AG08396 (cell line): Measurements from ENCODE around the gene TAPBPL.
"Not testable (repeated sequence)": the region's sequence is repeated elsewhere in the genome, so short reads cannot be mapped to it uniquely, and the experiment has no call there.

Experiments used
- DNase-seq: peaks from one replicate; pipeline ENCODE4 v3.0.0; 2012; ENCODE audit warnings: low spot score, mixed read lengths

The TAPBPL gene

DNA sequence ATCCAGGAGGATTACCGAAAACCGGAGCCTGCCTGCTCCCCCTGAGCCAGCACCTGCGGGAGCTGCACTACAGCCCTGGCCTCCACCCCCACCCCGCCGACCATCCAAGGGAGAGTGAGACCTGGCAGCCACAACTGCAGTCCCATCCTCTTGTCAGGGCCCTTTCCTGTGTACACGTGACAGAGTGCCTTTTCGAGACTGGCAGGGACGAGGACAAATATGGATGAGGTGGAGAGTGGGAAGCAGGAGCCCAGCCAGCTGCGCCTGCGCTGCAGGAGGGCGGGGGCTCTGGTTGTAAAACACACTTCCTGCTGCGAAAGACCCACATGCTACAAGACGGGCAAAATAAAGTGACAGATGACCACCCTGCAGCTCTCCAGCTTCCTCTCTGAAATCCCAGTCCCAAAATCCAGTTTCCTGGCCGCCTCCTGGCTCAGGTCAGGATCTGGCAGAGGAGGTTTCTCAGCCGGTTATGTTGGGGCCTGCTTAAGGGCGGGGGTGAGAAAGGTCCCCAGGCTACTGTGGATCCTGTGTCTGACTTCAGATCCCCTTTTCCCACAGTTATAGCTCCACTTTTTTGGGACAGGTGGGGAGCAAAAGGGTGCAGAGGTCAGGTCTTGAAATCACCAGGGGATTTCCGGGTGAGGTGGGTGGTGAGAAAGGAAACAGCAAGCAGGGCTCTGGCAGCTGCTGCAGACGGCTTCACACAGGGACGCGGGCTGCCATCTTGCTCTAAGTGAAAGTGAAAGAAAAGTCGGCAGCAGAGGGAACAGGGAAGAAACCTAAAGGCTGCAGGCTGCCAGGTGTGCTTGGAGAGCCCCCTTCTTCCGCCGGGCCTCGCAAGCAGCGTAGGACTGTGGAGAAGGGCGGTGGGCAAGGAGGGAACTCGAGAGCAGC is at the start of gene TAPBPL:
TAPBPL (plus strand) TSS at position 695 of the 897 bp plus-strand sequence. CDS start 207 bp downstream, outside the sequence.
- DNase-seq, result peak; percentile 82

DNA sequence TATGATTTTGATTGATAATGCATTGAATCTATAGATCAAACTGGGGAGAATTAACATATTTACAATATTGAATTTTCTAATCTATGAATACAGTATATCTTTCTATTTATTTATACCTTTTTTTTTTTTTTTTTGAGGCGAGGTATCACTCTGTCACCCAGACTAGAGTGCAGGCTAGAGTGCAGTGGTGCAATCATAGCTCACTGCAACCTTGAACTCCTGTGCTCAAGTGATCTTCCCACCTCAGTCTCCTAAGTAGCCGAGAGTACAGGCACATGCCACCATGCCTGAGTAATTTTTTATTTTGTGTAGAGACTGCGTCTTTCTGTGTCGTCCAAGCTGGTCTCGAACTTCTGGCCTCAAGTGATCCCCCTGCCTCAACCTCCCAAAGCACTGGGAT is 47.5 kb upstream of the TAPBPL start:
- DNase-seq, result no peak

- DNase-seq, result no peak
Measured at GRCh38 chr12:6405963-6406362, 45.9 kb upstream of the TAPBPL start.

GRCh38 chr12:6407236-6407954 is 44.4 kb upstream of the TAPBPL start:
- no peak for DNase-seq

DNA sequence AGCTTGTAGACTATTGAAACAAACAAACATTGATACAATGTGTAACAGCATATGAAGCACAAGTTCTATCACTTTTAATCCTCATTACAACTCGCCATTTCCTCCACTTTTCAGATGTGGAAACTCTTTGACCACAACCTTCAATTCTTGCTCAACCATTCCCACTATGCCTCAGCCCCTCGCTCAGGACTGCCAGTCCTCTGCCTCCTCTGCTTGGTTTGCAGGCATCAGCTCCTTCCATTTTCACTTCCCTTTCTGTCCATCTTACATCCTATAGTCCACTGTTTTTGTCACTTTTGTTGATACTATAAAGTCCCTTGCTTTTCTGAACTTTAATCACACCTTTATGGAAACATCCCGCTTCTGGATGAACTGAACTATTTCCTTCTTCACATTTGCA is 35.2 kb upstream of the TAPBPL start:
- no peak for DNase-seq

GRCh38 chr12:6418796-6419195 is 33.0 kb upstream of the TAPBPL start:
- DNase-seq, result no peak

DNA sequence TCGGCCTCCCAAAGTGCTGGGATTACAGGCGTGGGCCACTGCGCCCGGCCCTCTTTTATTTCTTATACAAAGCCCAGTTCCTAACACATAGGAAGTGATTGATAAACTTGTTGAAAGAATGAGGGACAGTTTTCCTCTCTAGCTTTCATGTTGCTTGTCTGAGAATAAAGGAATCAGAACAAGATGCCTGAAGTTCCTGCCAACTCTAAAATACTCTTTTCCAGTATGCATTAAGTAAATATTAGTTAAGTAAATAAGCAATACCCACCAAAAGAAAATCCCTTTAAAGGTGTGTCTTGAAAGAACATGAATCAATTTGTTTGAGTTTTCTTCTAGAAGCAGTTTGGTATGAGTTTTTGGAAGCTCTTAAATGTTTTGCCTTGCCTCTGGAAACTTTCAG is 31.5 kb upstream of the TAPBPL start:
- DNase-seq, result no peak

DNA sequence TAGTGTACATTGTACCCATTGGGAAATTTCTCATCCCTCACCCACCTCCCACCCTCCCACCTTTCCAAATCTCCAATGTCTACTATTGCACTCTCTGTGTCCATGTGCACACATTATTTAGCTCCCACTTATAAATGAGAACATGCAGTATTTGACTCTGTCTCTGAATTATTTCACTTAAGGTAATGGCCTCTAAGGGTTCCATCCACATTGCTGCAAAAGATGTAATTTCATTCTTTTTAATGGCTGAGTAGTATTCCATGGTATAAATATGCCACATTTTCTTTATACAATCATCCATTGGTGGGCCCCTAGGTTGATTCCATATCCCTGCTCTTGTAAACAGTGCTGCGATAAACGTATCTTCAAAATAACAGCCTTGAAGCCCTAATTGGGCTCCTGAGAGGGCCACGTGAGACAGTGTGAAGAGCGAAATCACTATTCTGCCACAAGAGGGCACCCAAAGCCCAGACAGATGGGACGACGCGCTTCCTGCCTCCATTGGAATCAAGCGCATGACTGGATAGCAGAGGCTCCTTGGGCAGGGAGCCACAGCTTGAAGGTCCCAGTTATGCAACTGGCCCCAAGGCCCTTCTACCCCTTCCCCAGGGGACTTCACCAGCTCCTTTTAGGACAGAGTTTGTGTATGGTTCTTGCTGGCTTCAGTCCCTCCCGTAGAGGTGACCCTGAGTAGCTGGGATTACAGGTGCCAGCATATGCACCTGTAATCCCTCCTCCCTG is 28.4 kb upstream of the TAPBPL start:
- DNase-seq, result peak; percentile 88

- no peak for DNase-seq
Measured at GRCh38 chr12:6424008-6424347, 27.9 kb upstream of the TAPBPL start.

- DNase-seq, result no peak
Measured at GRCh38 chr12:6424866-6425265, 27.0 kb upstream of the TAPBPL start.

DNA sequence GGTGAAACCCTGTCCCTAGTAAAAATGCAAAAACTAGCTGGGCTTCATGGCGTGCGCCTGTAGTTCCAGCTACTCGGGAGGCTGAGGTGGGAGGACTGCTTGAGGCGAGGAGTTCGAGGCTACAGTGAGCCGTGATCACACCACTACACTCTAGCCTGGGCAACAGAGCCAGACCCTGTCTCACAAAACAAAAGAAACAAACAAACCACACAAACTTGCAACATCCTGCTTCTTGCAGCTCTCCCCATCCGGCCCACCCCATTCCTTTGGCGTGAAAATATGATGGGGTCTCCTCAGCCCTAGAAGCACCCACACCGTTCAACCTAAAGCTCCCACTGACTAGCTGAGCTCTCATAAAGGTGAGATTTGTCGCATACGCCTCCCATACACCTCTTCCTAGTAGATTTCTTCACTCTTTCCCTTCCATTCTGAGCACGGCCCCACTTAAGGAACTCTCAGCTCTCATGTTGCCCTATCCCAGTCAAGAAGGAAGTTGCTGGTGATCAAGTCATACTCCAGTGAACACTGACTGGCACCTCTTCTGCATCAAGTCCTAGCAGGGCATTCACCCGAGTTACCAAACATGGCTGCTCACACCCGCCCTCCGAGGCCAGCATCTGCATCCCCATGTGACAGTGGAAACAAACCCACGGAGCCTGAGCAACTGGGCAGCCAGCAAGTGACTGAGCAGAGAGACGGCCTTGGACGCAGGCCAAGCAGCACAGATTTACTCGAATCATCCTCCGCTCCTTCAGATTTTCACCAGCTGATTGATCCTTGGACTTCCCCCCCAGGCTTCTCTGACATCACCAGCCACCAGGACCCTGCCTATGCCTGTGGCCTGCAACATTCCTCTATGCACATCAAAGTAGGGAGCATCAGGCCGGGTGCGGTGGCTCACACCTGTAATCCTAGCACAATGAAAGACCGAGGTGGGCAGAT is 26.0 kb upstream of the TAPBPL start:
- no peak for DNase-seq

DNA sequence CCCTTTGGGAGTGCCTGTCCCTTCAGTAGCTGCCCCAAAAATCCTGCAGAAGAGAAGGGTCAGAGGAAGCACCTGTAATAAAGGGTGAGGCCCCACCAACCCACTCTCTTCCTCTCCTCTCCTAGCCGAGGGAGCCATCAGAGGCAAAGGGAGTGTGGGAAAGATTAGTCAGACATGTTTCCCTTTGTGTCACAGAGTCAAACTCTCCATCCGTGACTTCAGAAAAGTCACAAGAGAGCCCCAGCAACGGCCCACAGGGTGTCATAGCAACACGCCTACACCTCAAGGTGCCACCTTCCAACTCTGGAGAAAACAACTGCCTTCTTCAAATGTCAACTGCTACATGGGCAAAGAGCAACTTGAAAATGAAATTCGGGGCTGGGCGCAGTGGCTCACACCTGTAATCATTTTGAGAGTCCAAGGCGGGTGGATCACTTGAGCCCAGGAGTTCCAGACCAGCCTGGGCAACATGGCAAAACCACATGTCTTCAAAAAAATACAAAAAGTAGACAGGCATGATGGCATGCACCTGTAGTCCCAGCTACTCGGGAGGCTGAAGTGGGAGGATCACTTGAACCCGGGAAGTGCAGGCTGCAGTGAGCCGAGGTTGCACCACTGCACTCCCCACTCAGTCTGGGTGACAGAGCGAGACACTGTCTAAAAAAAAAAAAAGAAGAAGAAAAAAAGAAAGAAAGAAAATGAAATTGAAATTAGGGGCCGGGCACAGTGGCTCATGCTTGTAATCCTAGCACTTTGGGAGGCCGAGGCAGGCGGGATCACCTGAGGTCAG is 24.8 kb upstream of the TAPBPL start:
- no peak for DNase-seq

DNA sequence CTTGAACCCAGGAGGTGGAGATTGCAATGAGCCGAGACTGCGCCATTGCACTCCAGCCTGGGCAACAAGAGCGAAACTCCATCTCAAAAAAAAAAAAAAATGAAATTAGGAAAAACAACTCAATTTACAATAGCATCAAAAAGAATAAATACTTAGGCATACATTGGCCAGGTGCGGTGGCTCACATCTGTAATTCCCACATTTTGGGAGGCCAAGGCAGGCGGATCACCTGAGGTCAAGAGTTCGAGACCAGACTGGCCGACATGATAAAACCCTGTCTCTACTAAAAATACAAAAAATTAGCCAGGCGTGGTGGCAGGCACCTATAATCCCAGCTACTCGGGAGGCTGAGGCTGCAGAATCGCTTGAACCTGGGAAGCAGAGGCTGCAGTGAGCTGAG is 24.0 kb upstream of the TAPBPL start:
- not testable (repeated sequence) for DNase-seq

- DNase-seq, result no peak
Measured at GRCh38 chr12:6428326-6428725, 23.5 kb upstream of the TAPBPL start.

DNA sequence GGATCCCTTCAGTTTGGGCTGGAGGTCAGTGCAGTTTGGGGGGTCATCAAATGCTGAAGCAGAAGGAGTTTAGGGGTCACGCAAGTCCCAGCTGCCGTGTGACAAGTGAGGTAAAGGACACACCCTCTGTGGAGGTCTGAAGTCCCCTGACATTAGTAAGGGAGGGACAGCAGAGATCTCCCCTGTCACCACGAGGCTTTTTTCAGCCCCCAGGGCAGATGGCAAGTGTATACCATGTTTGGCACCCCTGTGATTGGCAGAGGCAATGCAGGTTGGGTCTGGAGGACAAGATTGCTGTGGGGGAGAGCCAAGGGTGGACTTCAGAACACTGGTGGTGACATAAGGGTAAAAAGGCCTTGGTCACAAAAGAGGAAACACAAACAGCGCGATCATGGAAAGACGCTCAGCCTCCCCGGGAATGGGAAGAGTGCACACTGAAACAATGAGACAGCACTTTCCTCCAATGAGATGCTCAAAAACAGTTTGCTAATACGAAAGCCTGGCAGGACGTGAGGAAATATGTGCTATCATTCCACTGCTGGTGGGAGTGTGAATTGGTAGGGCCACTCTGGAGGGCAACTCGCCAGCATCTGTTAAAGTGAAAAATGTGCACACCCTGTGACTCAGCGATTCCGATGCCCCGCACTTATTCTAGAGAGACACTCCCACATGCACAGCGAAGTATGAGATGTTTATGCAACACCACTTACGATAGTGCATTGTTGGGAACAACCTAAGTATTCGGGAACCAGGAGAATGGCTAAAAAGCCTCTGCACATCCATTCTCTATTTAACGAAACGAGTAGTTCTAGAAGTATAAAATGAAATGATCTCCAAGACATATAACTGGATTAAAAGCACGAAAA is 21.5 kb upstream of the TAPBPL start:
- DNase-seq, result peak; percentile 91

- DNase-seq, result no peak
Measured at GRCh38 chr12:6432991-6433390, 18.9 kb upstream of the TAPBPL start.

GRCh38 chr12:6434205-6435140 is 17.4 kb upstream of the TAPBPL start:
- DNase-seq, result no peak

- DNase-seq, result no peak
Measured at GRCh38 chr12:6435961-6436715, 15.7 kb upstream of the TAPBPL start.
